ENCODE measurements around the gene PLCB2.

The PLCB2 gene

GRCh38 chr15:40250771-40251483, 56.8 kb downstream of the PLCB2 start:
- H3K9me3 ChIP-seq (ENCODE audit: control insufficient read depth in 1 of 2, low read length in 2 of 2): no peaks in the 10 kb centered on the region
- H3K4me3 ChIP-seq (ENCODE audit: low read depth in 1 of 2, low read length in 2 of 2): no peak overlapping the region
- H3K4me1 ChIP-seq (ENCODE audit: control insufficient read depth in 1 of 2, insufficient read depth in 2 of 2, low read length in 2 of 2): peaks cover 0 to 13% of the 10 kb centered on the region in 2 donors
- H3K27ac ChIP-seq (ENCODE audit: low read length): no peak overlapping the region
- peaks cover 10% of the 10 kb centered on the region for H3K27me3 ChIP-seq (ENCODE audit: low read depth, low read length)
- no peaks in the 10 kb centered on the region for H3K36me3 ChIP-seq (ENCODE audit: control insufficient read depth in 1 of 2, insufficient read depth in 2 of 2, low read length in 2 of 2)

- no peaks in the 10 kb centered on the region for H3K36me3 ChIP-seq (ENCODE audit: control insufficient read depth in 1 of 2, insufficient read depth in 2 of 2, low read length in 2 of 2)
- H3K4me3 ChIP-seq (ENCODE audit: low read depth in 1 of 2, low read length in 2 of 2): no peak overlapping the region
- peaks cover 0 to 13% of the 10 kb centered on the region in 2 donors for H3K4me1 ChIP-seq (ENCODE audit: control insufficient read depth in 1 of 2, insufficient read depth in 2 of 2, low read length in 2 of 2)
- H3K27me3 ChIP-seq (ENCODE audit: low read depth, low read length): peaks cover 10% of the 10 kb centered on the region
- no peaks in the 10 kb centered on the region for H3K9me3 ChIP-seq (ENCODE audit: control insufficient read depth in 1 of 2, low read length in 2 of 2)
- no peak overlapping the region for H3K27ac ChIP-seq (ENCODE audit: low read length)
Observed at GRCh38 chr15:40250304-40250656, 57.5 kb downstream of the PLCB2 start.

GRCh38 chr15:40249477-40250303, 58.0 kb downstream of the PLCB2 start:
- Histone ChIP-seq H3K27ac (ENCODE audit: low read length) (no peak overlapping the region), H3K4me3 (ENCODE audit: low read depth in 1 of 2, low read length in 2 of 2) (no peak overlapping the region), H3K36me3 (ENCODE audit: control insufficient read depth in 1 of 2, insufficient read depth in 2 of 2, low read length in 2 of 2) (no peaks in the 10 kb centered on the region), H3K9me3 (ENCODE audit: control insufficient read depth in 1 of 2, low read length in 2 of 2) (no peaks in the 10 kb centered on the region), H3K4me1 (ENCODE audit: control insufficient read depth in 1 of 2, insufficient read depth in 2 of 2, low read length in 2 of 2) (peaks cover 0 to 13% of the 10 kb centered on the region in 2 donors), H3K27me3 (ENCODE audit: low read depth, low read length) (peaks cover 10% of the 10 kb centered on the region)

- Histone ChIP-seq H3K36me3 (ENCODE audit: control insufficient read depth in 1 of 2, insufficient read depth in 2 of 2, low read length in 2 of 2) (no peaks in the 10 kb centered on the region), H3K4me3 (ENCODE audit: low read depth in 1 of 2, low read length in 2 of 2) (no peak overlapping the region), H3K9me3 (ENCODE audit: control insufficient read depth in 1 of 2, low read length in 2 of 2) (no peaks in the 10 kb centered on the region), H3K27me3 (ENCODE audit: low read depth, low read length) (peaks cover 5% of the 10 kb centered on the region), H3K27ac (ENCODE audit: low read length) (no peak overlapping the region), H3K4me1 (ENCODE audit: control insufficient read depth in 1 of 2, insufficient read depth in 2 of 2, low read length in 2 of 2) (peaks cover 0 to 11% of the 10 kb centered on the region in 2 donors)
Observed at GRCh38 chr15:40248006-40248783, 59.5 kb downstream of the PLCB2 start.

GRCh38 chr15:40247406-40247971, 60.2 kb downstream of the PLCB2 start:
- no peak overlapping the region for H3K27ac ChIP-seq (ENCODE audit: low read length)
- no peaks in the 10 kb centered on the region for H3K27me3 ChIP-seq (ENCODE audit: low read depth, low read length)
- H3K9me3 ChIP-seq (ENCODE audit: control insufficient read depth in 1 of 2, low read length in 2 of 2): no peaks in the 10 kb centered on the region
- H3K36me3 ChIP-seq (ENCODE audit: control insufficient read depth in 1 of 2, insufficient read depth in 2 of 2, low read length in 2 of 2): no peaks in the 10 kb centered on the region
- H3K4me1 ChIP-seq (ENCODE audit: control insufficient read depth in 1 of 2, insufficient read depth in 2 of 2, low read length in 2 of 2): peaks cover 0 to 4% of the 10 kb centered on the region in 2 donors
- no peak overlapping the region for H3K4me3 ChIP-seq (ENCODE audit: low read depth in 1 of 2, low read length in 2 of 2)

GRCh38 chr15:40246496-40247280, 61.0 kb downstream of the PLCB2 start:
- Histone ChIP-seq H3K27me3 (ENCODE audit: low read depth, low read length) (no peaks in the 10 kb centered on the region), H3K4me1 (ENCODE audit: control insufficient read depth in 1 of 2, insufficient read depth in 2 of 2, low read length in 2 of 2) (no peaks in the 10 kb centered on the region), H3K27ac (ENCODE audit: low read length) (no peak overlapping the region), H3K4me3 (ENCODE audit: low read depth in 1 of 2, low read length in 2 of 2) (no peak overlapping the region), H3K9me3 (ENCODE audit: control insufficient read depth in 1 of 2, low read length in 2 of 2) (no peaks in the 10 kb centered on the region), H3K36me3 (ENCODE audit: control insufficient read depth in 1 of 2, insufficient read depth in 2 of 2, low read length in 2 of 2) (no peaks in the 10 kb centered on the region)

GRCh38 chr15:40245666-40246450, 61.9 kb downstream of the PLCB2 start:
- H3K4me1 ChIP-seq (ENCODE audit: control insufficient read depth in 1 of 2, insufficient read depth in 2 of 2, low read length in 2 of 2): no peaks in the 10 kb centered on the region

GRCh38 chr15:40244961-40245523, 62.7 kb downstream of the PLCB2 start:
- no peak overlapping the region for H3K27ac ChIP-seq (ENCODE audit: low read length)
- no peaks in the 10 kb centered on the region for H3K36me3 ChIP-seq (ENCODE audit: control insufficient read depth in 1 of 2, insufficient read depth in 2 of 2, low read length in 2 of 2)
- no peaks in the 10 kb centered on the region for H3K4me1 ChIP-seq (ENCODE audit: control insufficient read depth in 1 of 2, insufficient read depth in 2 of 2, low read length in 2 of 2)
- H3K27me3 ChIP-seq (ENCODE audit: low read depth, low read length): no peaks in the 10 kb centered on the region
- H3K9me3 ChIP-seq (ENCODE audit: control insufficient read depth in 1 of 2, low read length in 2 of 2): no peaks in the 10 kb centered on the region
- H3K4me3 ChIP-seq (ENCODE audit: low read depth in 1 of 2, low read length in 2 of 2): no peak overlapping the region

More at GRCh38 chr15:40245666-40246450, 61.9 kb downstream of the PLCB2 start:
- Histone ChIP-seq H3K27ac (ENCODE audit: low read length) (no peak overlapping the region), H3K36me3 (ENCODE audit: control insufficient read depth in 1 of 2, insufficient read depth in 2 of 2, low read length in 2 of 2) (no peaks in the 10 kb centered on the region), H3K4me3 (ENCODE audit: low read depth in 1 of 2, low read length in 2 of 2) (no peak overlapping the region), H3K9me3 (ENCODE audit: control insufficient read depth in 1 of 2, low read length in 2 of 2) (no peaks in the 10 kb centered on the region), H3K27me3 (ENCODE audit: low read depth, low read length) (no peaks in the 10 kb centered on the region)

GRCh38 chr15:40243126-40243810, 64.5 kb downstream of the PLCB2 start:
- H3K27ac ChIP-seq (ENCODE audit: low read length): no peak overlapping the region
- H3K36me3 ChIP-seq (ENCODE audit: control insufficient read depth in 1 of 2, insufficient read depth in 2 of 2, low read length in 2 of 2): no peaks in the 10 kb centered on the region
- no peak overlapping the region for H3K4me3 ChIP-seq (ENCODE audit: low read depth in 1 of 2, low read length in 2 of 2)
- H3K9me3 ChIP-seq (ENCODE audit: control insufficient read depth in 1 of 2, low read length in 2 of 2): no peaks in the 10 kb centered on the region
- peaks cover 0 to 10% of the 10 kb centered on the region in 2 donors for H3K4me1 ChIP-seq (ENCODE audit: control insufficient read depth in 1 of 2, insufficient read depth in 2 of 2, low read length in 2 of 2)
- no peaks in the 10 kb centered on the region for H3K27me3 ChIP-seq (ENCODE audit: low read depth, low read length)
